Measurements from ENCODE around the gene SYT1. TPM values are rescaled to one million over a fixed set of nuclear protein-coding genes. Genes with fewer than 3 reads are reported as not detected.

SYT1 gene
- polyA plus RNA-seq, 2 donors, result 0.04 to 0.09 TPM

- 68 to 74% methylated on average over 5 of the region's 5 CpGs for WGBS, 2 donors
- Histone ChIP-seq H3K4me3 (ENCODE audit: low read depth in 1 of 2, low read length in 2 of 2) (no peak overlapping the region), H3K9me3 (ENCODE audit: control insufficient read depth in 2 of 2, insufficient read depth in 1 of 2, low read depth in 1 of 2, low read length in 1 of 2) (no peaks in the 10 kb centered on the region), H3K27ac (ENCODE audit: low read depth in 2 of 2, low read length in 1 of 2) (no peak overlapping the region), H3K27me3 (ENCODE audit: control insufficient read depth in 1 of 2, insufficient read depth in 2 of 2, low read length in 2 of 2) (no peaks in the 10 kb centered on the region), H3K4me1 (ENCODE audit: control insufficient read depth in 2 of 2, insufficient read depth in 2 of 2, low read length in 1 of 2) (no peaks in the 10 kb centered on the region), H3K36me3 (ENCODE audit: control insufficient read depth in 2 of 2, insufficient read depth in 2 of 2, low read length in 1 of 2) (no peaks in the 10 kb centered on the region)
Measured at GRCh38 chr12:78928200-78929074, 63.9 kb downstream of the SYT1 start.

- no peaks in the 10 kb centered on the region for H3K36me3 ChIP-seq (ENCODE audit: control insufficient read depth in 2 of 2, insufficient read depth in 2 of 2, low read length in 1 of 2)
- no peak overlapping the region for H3K4me3 ChIP-seq (ENCODE audit: low read depth in 1 of 2, low read length in 2 of 2)
- 66 to 72% methylated on average over 7 of the region's 7 CpGs for WGBS, 2 donors
- no peaks in the 10 kb centered on the region for H3K27me3 ChIP-seq (ENCODE audit: control insufficient read depth in 1 of 2, insufficient read depth in 2 of 2, low read length in 2 of 2)
- H3K27ac ChIP-seq (ENCODE audit: low read depth in 2 of 2, low read length in 1 of 2), result no peak overlapping the region
- no peaks in the 10 kb centered on the region for H3K9me3 ChIP-seq (ENCODE audit: control insufficient read depth in 2 of 2, insufficient read depth in 1 of 2, low read depth in 1 of 2, low read length in 1 of 2)
- H3K4me1 ChIP-seq (ENCODE audit: control insufficient read depth in 2 of 2, insufficient read depth in 2 of 2, low read length in 1 of 2), result no peaks in the 10 kb centered on the region
Measured at GRCh38 chr12:78929075-78929418, 64.5 kb downstream of the SYT1 start.

GRCh38 chr12:78931466-78931990 is 67.0 kb downstream of the SYT1 start:
- Histone ChIP-seq H3K27me3 (ENCODE audit: control insufficient read depth in 1 of 2, insufficient read depth in 2 of 2, low read length in 2 of 2) (no peaks in the 10 kb centered on the region), H3K9me3 (ENCODE audit: control insufficient read depth in 2 of 2, insufficient read depth in 1 of 2, low read depth in 1 of 2, low read length in 1 of 2) (no peaks in the 10 kb centered on the region), H3K4me1 (ENCODE audit: control insufficient read depth in 2 of 2, insufficient read depth in 2 of 2, low read length in 1 of 2) (no peaks in the 10 kb centered on the region), H3K4me3 (ENCODE audit: low read depth in 1 of 2, low read length in 2 of 2) (no peak overlapping the region), H3K27ac (ENCODE audit: low read depth in 2 of 2, low read length in 1 of 2) (no peak overlapping the region), H3K36me3 (ENCODE audit: control insufficient read depth in 2 of 2, insufficient read depth in 2 of 2, low read length in 1 of 2) (no peaks in the 10 kb centered on the region)
- 94 to 97% methylated on average over 1 of the region's 1 CpG for WGBS, 2 donors

GRCh38 chr12:78933014-78933413 is 68.4 kb downstream of the SYT1 start:
- no peaks in the 10 kb centered on the region for H3K9me3 ChIP-seq (ENCODE audit: control insufficient read depth in 2 of 2, insufficient read depth in 1 of 2, low read depth in 1 of 2, low read length in 1 of 2)

GRCh38 chr12:78938341-78939084 is 73.9 kb downstream of the SYT1 start:
- 51 to 62% methylated on average over 4 of the region's 4 CpGs for WGBS, 2 donors

More at GRCh38 chr12:78933014-78933413, 68.4 kb downstream of the SYT1 start:
- WGBS, 2 donors, result 73 to 80% methylated on average over 2 of the region's 2 CpGs
- Histone ChIP-seq H3K4me1 (ENCODE audit: control insufficient read depth in 2 of 2, insufficient read depth in 2 of 2, low read length in 1 of 2) (no peaks in the 10 kb centered on the region), H3K27me3 (ENCODE audit: control insufficient read depth in 1 of 2, insufficient read depth in 2 of 2, low read length in 2 of 2) (no peaks in the 10 kb centered on the region), H3K36me3 (ENCODE audit: control insufficient read depth in 2 of 2, insufficient read depth in 2 of 2, low read length in 1 of 2) (no peaks in the 10 kb centered on the region), H3K27ac (ENCODE audit: low read depth in 2 of 2, low read length in 1 of 2) (no peak overlapping the region), H3K4me3 (ENCODE audit: low read depth in 1 of 2, low read length in 2 of 2) (no peak overlapping the region)

GRCh38 chr12:78949532-78949931 is 85.0 kb downstream of the SYT1 start:
- no peaks in the 10 kb centered on the region for H3K4me1 ChIP-seq (ENCODE audit: control insufficient read depth in 2 of 2, insufficient read depth in 2 of 2, low read length in 1 of 2)
- no peak overlapping the region for H3K27ac ChIP-seq (ENCODE audit: low read depth in 2 of 2, low read length in 1 of 2)
- H3K36me3 ChIP-seq (ENCODE audit: control insufficient read depth in 2 of 2, insufficient read depth in 2 of 2, low read length in 1 of 2), result no peaks in the 10 kb centered on the region
- H3K4me3 ChIP-seq (ENCODE audit: low read depth in 1 of 2, low read length in 2 of 2), result no peak overlapping the region
- no peaks in the 10 kb centered on the region for H3K9me3 ChIP-seq (ENCODE audit: control insufficient read depth in 2 of 2, insufficient read depth in 1 of 2, low read depth in 1 of 2, low read length in 1 of 2)
- no peaks in the 10 kb centered on the region for H3K27me3 ChIP-seq (ENCODE audit: control insufficient read depth in 1 of 2, insufficient read depth in 2 of 2, low read length in 2 of 2)

More at GRCh38 chr12:78938341-78939084, 73.9 kb downstream of the SYT1 start:
- H3K4me1 ChIP-seq (ENCODE audit: control insufficient read depth in 2 of 2, insufficient read depth in 2 of 2, low read length in 1 of 2), result no peaks in the 10 kb centered on the region
- no peaks in the 10 kb centered on the region for H3K36me3 ChIP-seq (ENCODE audit: control insufficient read depth in 2 of 2, insufficient read depth in 2 of 2, low read length in 1 of 2)
- H3K4me3 ChIP-seq (ENCODE audit: low read depth in 1 of 2, low read length in 2 of 2), result no peak overlapping the region
- H3K27ac ChIP-seq (ENCODE audit: low read depth in 2 of 2, low read length in 1 of 2), result no peak overlapping the region
- H3K27me3 ChIP-seq (ENCODE audit: control insufficient read depth in 1 of 2, insufficient read depth in 2 of 2, low read length in 2 of 2), result no peaks in the 10 kb centered on the region
- H3K9me3 ChIP-seq (ENCODE audit: control insufficient read depth in 2 of 2, insufficient read depth in 1 of 2, low read depth in 1 of 2, low read length in 1 of 2), result no peaks in the 10 kb centered on the region

GRCh38 chr12:78951803-78952551 is 87.4 kb downstream of the SYT1 start:
- no peaks in the 10 kb centered on the region for H3K36me3 ChIP-seq (ENCODE audit: control insufficient read depth in 2 of 2, insufficient read depth in 2 of 2, low read length in 1 of 2)
- no peak overlapping the region for H3K27ac ChIP-seq (ENCODE audit: low read depth in 2 of 2, low read length in 1 of 2)
- no peaks in the 10 kb centered on the region for H3K4me1 ChIP-seq (ENCODE audit: control insufficient read depth in 2 of 2, insufficient read depth in 2 of 2, low read length in 1 of 2)
- no peaks in the 10 kb centered on the region for H3K27me3 ChIP-seq (ENCODE audit: control insufficient read depth in 1 of 2, insufficient read depth in 2 of 2, low read length in 2 of 2)
- H3K4me3 ChIP-seq (ENCODE audit: low read depth in 1 of 2, low read length in 2 of 2), result no peak overlapping the region
- WGBS, 2 donors, result 80 to 81% methylated on average over 11 of the region's 11 CpGs
- H3K9me3 ChIP-seq (ENCODE audit: control insufficient read depth in 2 of 2, insufficient read depth in 1 of 2, low read depth in 1 of 2, low read length in 1 of 2), result no peaks in the 10 kb centered on the region

GRCh38 chr12:78952552-78952929 is 88.0 kb downstream of the SYT1 start:
- H3K9me3 ChIP-seq (ENCODE audit: control insufficient read depth in 2 of 2, insufficient read depth in 1 of 2, low read depth in 1 of 2, low read length in 1 of 2), result no peaks in the 10 kb centered on the region
- no peaks in the 10 kb centered on the region for H3K27me3 ChIP-seq (ENCODE audit: control insufficient read depth in 1 of 2, insufficient read depth in 2 of 2, low read length in 2 of 2)
- H3K27ac ChIP-seq (ENCODE audit: low read depth in 2 of 2, low read length in 1 of 2), result no peak overlapping the region
- H3K4me1 ChIP-seq (ENCODE audit: control insufficient read depth in 2 of 2, insufficient read depth in 2 of 2, low read length in 1 of 2), result no peaks in the 10 kb centered on the region
- H3K4me3 ChIP-seq (ENCODE audit: low read depth in 1 of 2, low read length in 2 of 2), result no peak overlapping the region
- H3K36me3 ChIP-seq (ENCODE audit: control insufficient read depth in 2 of 2, insufficient read depth in 2 of 2, low read length in 1 of 2), result no peaks in the 10 kb centered on the region
- WGBS, 2 donors, result 78 to 88% methylated on average over 1 of the region's 1 CpG

- H3K27me3 ChIP-seq (ENCODE audit: control insufficient read depth in 1 of 2, insufficient read depth in 2 of 2, low read length in 2 of 2), result no peaks in the 10 kb centered on the region
- H3K4me3 ChIP-seq (ENCODE audit: low read depth in 1 of 2, low read length in 2 of 2), result no peak overlapping the region
- no peaks in the 10 kb centered on the region for H3K36me3 ChIP-seq (ENCODE audit: control insufficient read depth in 2 of 2, insufficient read depth in 2 of 2, low read length in 1 of 2)
- no peak overlapping the region for H3K27ac ChIP-seq (ENCODE audit: low read depth in 2 of 2, low read length in 1 of 2)
- H3K9me3 ChIP-seq (ENCODE audit: control insufficient read depth in 2 of 2, insufficient read depth in 1 of 2, low read depth in 1 of 2, low read length in 1 of 2), result no peaks in the 10 kb centered on the region
- no peaks in the 10 kb centered on the region for H3K4me1 ChIP-seq (ENCODE audit: control insufficient read depth in 2 of 2, insufficient read depth in 2 of 2, low read length in 1 of 2)
- 70 to 72% methylated on average over 3 of the region's 3 CpGs for WGBS, 2 donors
Measured at GRCh38 chr12:78958941-78959340, 94.4 kb downstream of the SYT1 start.

Data from esophagus (tissue), 2 donors.